B cell (primary cell): Measurements from ENCODE around the gene COL21A1. TPM values are rescaled to one million over a fixed set of nuclear protein-coding genes. Genes with fewer than 3 reads are reported as not detected.

ENCODE experiments used
- ATAC-seq: fragments of 200-7000 bp; cut with Tn5 transposase; one replicate; pipeline ENCODE4 v1.10.0; 2021; ENCODE audit warnings: low read depth, mild to moderate bottlenecking, moderate number of reproducible peaks, moderate library complexity
- CTCF ChIA-PET: fragments of 350-600 bp; sonication (Branson Sonifier 250); formaldehyde crosslinking; loops from one replicate; lab custom pipeline; 2021; ENCODE audit warnings: antibody characterized with exemption, inconsistent platforms; lab: Charles Lee
- POLR2A ChIA-PET: fragments of 350-600 bp; sonication (Branson Sonifier 250); formaldehyde crosslinking; loops from one replicate; lab custom pipeline; 2021; ENCODE audit warnings: antibody characterized with exemption; lab: Charles Lee
- DNase-seq: peaks from one replicate; pipeline ENCODE4 v3.0.0; 2013
- H2AFZ ChIP-seq: 2 replicates; pipeline ENCODE4 v1.6.1; 2012; ENCODE audit warnings: mild to moderate bottlenecking, low read depth, low read length; ENCODE audit not compliant: insufficient read depth, poor library complexity, severe bottlenecking
- H3K27ac ChIP-seq, 2 donors: 1 replicate in 1 of 2; 2 replicates in 1 of 2; pipeline ENCODE4 v1.5.1; 2012 to 2013; ENCODE audit warnings: low read length in 2 of 2, mild to moderate bottlenecking in 2 of 2, moderate library complexity in 1 of 2
- H3K27me3 ChIP-seq, 4 experiments: fragments of 200-600 bp in 1 of 4; sonication (generic) in 1 of 4; replicated peaks in 1 of 4; 1 replicate in 2 of 4; 2 replicates in 2 of 4; pipeline versions ENCODE4 v1.6.1 to v1.7.0; 2013 to 2016; ENCODE audit warnings: low read length in 3 of 4, mild to moderate bottlenecking in 2 of 4, mixed read lengths in 1 of 4, moderate library complexity in 1 of 4; ENCODE audit not compliant: insufficient read depth in 4 of 4, control insufficient read depth in 3 of 4; ENCODE audit errors: control extremely low read depth in 1 of 4
- H3K36me3 ChIP-seq, 2 experiments: replicated peaks in 1 of 2; 1 replicate in 1 of 2; 2 replicates in 1 of 2; pipeline versions ENCODE4 v1.6.1 to v1.7.1; 2013; ENCODE audit warnings: low read length in 1 of 2; ENCODE audit not compliant: insufficient read depth in 2 of 2, control insufficient read depth in 1 of 2; ENCODE audit errors: control extremely low read depth in 1 of 2, extremely low read depth in 1 of 2
- H3K4me1 ChIP-seq, 2 donors: fragments of 200-600 bp in 1 of 2; sonication (generic) in 1 of 2; 1 replicate in 1 of 2; 2 replicates in 1 of 2; pipeline versions ENCODE4 v1.5.1 to v1.6.1; 2013 to 2017; ENCODE audit warnings: low read length in 2 of 2; ENCODE audit not compliant: control insufficient read depth in 2 of 2, insufficient read depth in 2 of 2
- H3K4me2 ChIP-seq: replicated peaks from 2 replicates; pipeline ENCODE3; 2012; ENCODE audit warnings: mild to moderate bottlenecking, low read depth, low read length; ENCODE audit not compliant: poor library complexity, severe bottlenecking
- H3K4me3 ChIP-seq, 5 experiments: fragments of 200-600 bp in 1 of 5; sonication (generic) in 1 of 5; 1 replicate in 3 of 5; 2 replicates in 2 of 5; pipeline versions ENCODE4 v1.5.1 to v1.7.0; 2011 to 2016; ENCODE audit warnings: low read length in 4 of 5, mild to moderate bottlenecking in 4 of 5, low read depth in 2 of 5, control low read depth in 1 of 5, moderate library complexity in 1 of 5; ENCODE audit not compliant: insufficient read depth in 1 of 5; ENCODE audit errors: control extremely low read depth in 1 of 5, extremely low read depth in 1 of 5
- H3K79me2 ChIP-seq: fragments of 200-600 bp; sonication (generic); one replicate; pipeline ENCODE4 v1.6.0; 2016; ENCODE audit warnings: low read length; ENCODE audit not compliant: control insufficient read depth, insufficient read depth
- H3K9ac ChIP-seq: fragments of 200-600 bp; sonication (generic); 2 replicates; pipeline ENCODE4 v1.6.1; 2017; ENCODE audit warnings: mild to moderate bottlenecking, low read length, moderate library complexity
- H3K9me3 ChIP-seq, 3 donors: one replicate each; pipeline versions ENCODE4 v1.6.1 to v1.7.1; 2013; ENCODE audit warnings: low read length in 2 of 3; ENCODE audit not compliant: control insufficient read depth in 2 of 3, insufficient read depth in 1 of 3; ENCODE audit errors: control extremely low read depth in 1 of 3
- H4K20me1 ChIP-seq: 2 replicates; pipeline ENCODE4 v1.6.0; 2012; ENCODE audit warnings: mild to moderate bottlenecking, low read length; ENCODE audit not compliant: insufficient read depth, control insufficient read depth, poor library complexity, severe bottlenecking
- H3K27ac Mint-ChIP-seq: one replicate; pipeline ENCODE4 v1.8.0; 2021; ENCODE audit warnings: mixed read lengths
- H3K27me3 Mint-ChIP-seq: one replicate; pipeline ENCODE4 v1.8.0; 2021; ENCODE audit warnings: mixed read lengths
- H3K4me1 Mint-ChIP-seq: one replicate; pipeline ENCODE4 v1.8.0; 2021; ENCODE audit warnings: mixed read lengths
- H3K4me3 Mint-ChIP-seq: one replicate; pipeline ENCODE4 v1.8.0; 2021; ENCODE audit warnings: mixed read lengths
- H3K9me3 Mint-ChIP-seq: one replicate; pipeline ENCODE4 v1.8.0; 2022; ENCODE audit warnings: mixed read lengths; ENCODE audit not compliant: insufficient read depth
- CTCF ChIP-seq: fragments of 200-600 bp; IDR thresholded peaks from one replicate; pipeline ENCODE4 v1.8.0; 2022; ENCODE audit warnings: antibody characterized with exemption, mild to moderate bottlenecking
- EZH2 ChIP-seq: IDR thresholded peaks from 2 replicates; pipeline ENCODE4 v1.6.1; 2012; ENCODE audit warnings: borderline replicate concordance, low read depth, mild to moderate bottlenecking, moderate library complexity, low read length; ENCODE audit not compliant: insufficient read depth, poor library complexity, severe bottlenecking
- WGBS: methylation state at CpG from one replicate; pipeline ENCODE4 v1.1.5; 2013; ENCODE audit warnings: missing lambda C conversion rate; ENCODE audit not compliant: insufficient coverage; 5-methylcytosine and 5-hydroxymethylcytosine counted together
- intact Hi-C: fragments of 100-400 bp; cut with micrococcal nuclease; formaldehyde crosslinking; loops from one replicate; pipeline ENCODE4 v1.10.0; 2022
- polyA plus RNA-seq: library from polyadenylated mRNA; depleted of rRNA; stranded (reverse); fragments of >200 nt; gene quantifications from 2 replicates; pipeline ENCODE4 v1.2.3, GENCODE V29; 2012
- total RNA-seq, 2 donors: library from RNA; stranded (reverse); fragments of 120-200 nt in 1 of 2; gene quantifications; 1 replicate in 1 of 2; 2 replicates in 1 of 2; pipeline versions ENCODE4 v1.2.3 to v1.2.4, GENCODE V29; 2013 to 2022

Gene COL21A1
- total and polyA plus RNA-seq, 2 donors (not counting 1 experiment from before 2014, with no cell fraction given) = not detected

- WGBS = no CpG with 5 or more reads among the region's 1 CpG
- no peaks in the 10 kb centered on the region for H3K36me3 ChIP-seq
- no peak overlapping the region for H3K9ac ChIP-seq
- H2AFZ ChIP-seq = no peak overlapping the region
- H3K79me2 ChIP-seq = no peaks in the 10 kb centered on the region
- no peak overlapping the region for H3K4me3 Mint-ChIP-seq
- H3K27me3 Mint-ChIP-seq = no peaks in the 10 kb centered on the region
- no peaks in the 10 kb centered on the region for H3K4me1 Mint-ChIP-seq
- no peaks in the 10 kb centered on the region for H4K20me1 ChIP-seq
- peaks cover 0 to under 1% (median 0%) of the 10 kb centered on the region in 3 donors for H3K9me3 ChIP-seq
- no peak overlapping the region for H3K27ac ChIP-seq
- no peaks in the 10 kb centered on the region for H3K4me1 ChIP-seq
- H3K4me3 ChIP-seq = no peak overlapping the region
- no peak for TF ChIP-seq EZH2
- TF ChIP-seq CTCF = no peak
- no peak overlapping the region for H3K4me2 ChIP-seq
- no peak for DNase-seq
- H3K9me3 Mint-ChIP-seq = no peaks in the 10 kb centered on the region
- CTCF ChIA-PET = no interaction called here
- no peaks in the 10 kb centered on the region for H3K27me3 ChIP-seq
- intact Hi-C loops = no loop called here
- H3K27ac Mint-ChIP-seq = no peak overlapping the region
- POLR2A ChIA-PET = no interaction called here
- ATAC-seq = no peak
Measured at GRCh38 chr6:56102216-56102615, 145.2 kb downstream of the COL21A1 start.

GRCh38 chr6:56101141-56101553, 146.2 kb downstream of the COL21A1 start:
- H3K9me3 ChIP-seq = peaks cover 0 to 2% (median 0%) of the 10 kb centered on the region in 3 donors
- H3K36me3 ChIP-seq = no peaks in the 10 kb centered on the region
- no peak for TF ChIP-seq EZH2
- Mint-ChIP-seq H3K4me1 (no peaks in the 10 kb centered on the region), H3K4me3 (no peak overlapping the region), H3K9me3 (no peaks in the 10 kb centered on the region), H3K27ac (no peak overlapping the region), H3K27me3 (no peaks in the 10 kb centered on the region)
- H2AFZ ChIP-seq = no peak overlapping the region
- no peaks in the 10 kb centered on the region for H4K20me1 ChIP-seq
- no peaks in the 10 kb centered on the region for H3K4me1 ChIP-seq
- ATAC-seq = no peak
- no peak overlapping the region for H3K9ac ChIP-seq
- WGBS = 33% methylated on average over 2 of the region's 4 CpGs
- ChIA-PET POLR2A (no interaction called here), CTCF (no interaction called here)
- intact Hi-C loops = no loop called here
- no peak overlapping the region for H3K4me2 ChIP-seq
- no peak overlapping the region for H3K27ac ChIP-seq
- H3K79me2 ChIP-seq = no peaks in the 10 kb centered on the region
- H3K4me3 ChIP-seq = no peak overlapping the region
- no peak for DNase-seq
- H3K27me3 ChIP-seq = no peaks in the 10 kb centered on the region
